ENCODE data around the gene RAB35. TPM values are rescaled to one million over a fixed set of nuclear protein-coding genes. Genes with fewer than 3 reads are reported as not detected.

RAB35 gene
- total and polyA plus RNA-seq, 9 of the 15 experiments (the other 6 are each of a cell fraction or from before 2014, with no cell fraction given), result 0.65 to 76.3 (median 38.9) TPM

DNA sequence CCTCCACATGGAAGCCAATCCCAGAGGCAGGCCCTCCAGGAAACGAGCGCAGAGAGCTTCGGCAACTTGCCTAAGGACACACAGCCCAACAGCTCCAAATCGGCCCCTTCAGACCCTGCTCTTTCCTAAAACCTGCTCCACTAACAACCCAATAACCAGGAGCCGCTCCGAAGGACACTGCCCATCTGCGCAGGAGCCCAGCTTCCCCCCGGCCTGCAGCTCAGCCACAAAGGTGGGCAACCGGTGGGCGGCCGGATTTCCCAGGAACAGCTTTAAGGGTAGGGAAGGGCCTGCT lies 13.6 kb downstream of the RAB35 start:
- no peak for ATAC-seq
- ChIA-PET CTCF (ENCODE audit: low intra/inter-chr PET ratio) (no interaction called here), POLR2A (interaction anchor here (0.7 to 1.0 kb wide), 2 partner anchors 16 to 98 kb away, joined by 3 read pairs; partner anchors contain the start of gene RPLP0)
- in situ Hi-C loops (cut with MboI) (no loop called here), intact Hi-C loops (cut with micrococcal nuclease) (no loop called here)
- peaks cover 89% of the 10 kb centered on the region; the same call in 2 of the 3 replicates for H3K36me3 ChIP-seq (ENCODE audit: control insufficient read depth, insufficient read depth, low read length)
- no peak overlapping the region for H3K4me2 ChIP-seq (ENCODE audit: insufficient read depth, low read length)
- peaks cover 0 to 28% of the 10 kb centered on the region in 2 experiments; a peak in 2 of 5 replicates for H3K4me1 ChIP-seq (replicated peaks in 1 of 2; ENCODE audit: control insufficient read depth in 2 of 2, insufficient read depth in 2 of 2, low read length in 2 of 2)
- H3K9ac ChIP-seq (ENCODE audit: insufficient read depth in 1 of 2, low read depth in 2 of 2, low read length in 2 of 2), result no peak overlapping the region
- TF ChIP-seq CAMTA2 (CRISPR knock-in tag; conservative IDR thresholded peaks at IDR 0.05) (no peak), TBL1XR1 (IDR thresholded peaks at IDR 0.05; ENCODE audit: low read length in 2 of 2) (no peak), TCF7 (IDR thresholded peaks at IDR 0.05; ENCODE audit: borderline replicate concordance) (no peak), EP300 (IDR thresholded peaks at IDR 0.05; ENCODE audit: low read length) (no peak)
- H4K20me1 ChIP-seq (replicated peaks; ENCODE audit: control insufficient read depth, insufficient read depth, low read length), result peaks cover 20% of the 10 kb centered on the region
- H3K9me3 ChIP-seq (replicated peaks; ENCODE audit: control insufficient read depth, insufficient read depth, low read depth, low read length), result no peaks in the 10 kb centered on the region
- H3K27me3 ChIP-seq (ENCODE audit: control insufficient read depth in 2 of 2, insufficient read depth in 2 of 2, low read length in 2 of 2), result no peaks in the 10 kb centered on the region
- FAIRE-seq, result no peak
- H2AFZ ChIP-seq (ENCODE audit: low read depth, low read length), result no peak overlapping the region
- no peak overlapping the region for H3K4me3 ChIP-seq
- no peak overlapping the region for H3K27ac ChIP-seq (ENCODE audit: extremely low read depth, low read depth, low read length)
- WGBS (ENCODE audit: insufficient coverage, low coverage, missing lambda C conversion rate), result 93% methylated on average over 11 of the region's 11 CpGs
- H3K9me1 ChIP-seq (ENCODE audit: control insufficient read depth, insufficient read depth, low read length), result no peaks in the 10 kb centered on the region
- DNase-seq (ENCODE audit: extremely low read depth in 1 of 4, low spot score in 3 of 4), result no peak
- peaks cover 51% of the 10 kb centered on the region for H3K79me2 ChIP-seq (ENCODE audit: control insufficient read depth, insufficient read depth, low read length)
- no TSS peak for BruUV-seq (replicated peaks)

DNA sequence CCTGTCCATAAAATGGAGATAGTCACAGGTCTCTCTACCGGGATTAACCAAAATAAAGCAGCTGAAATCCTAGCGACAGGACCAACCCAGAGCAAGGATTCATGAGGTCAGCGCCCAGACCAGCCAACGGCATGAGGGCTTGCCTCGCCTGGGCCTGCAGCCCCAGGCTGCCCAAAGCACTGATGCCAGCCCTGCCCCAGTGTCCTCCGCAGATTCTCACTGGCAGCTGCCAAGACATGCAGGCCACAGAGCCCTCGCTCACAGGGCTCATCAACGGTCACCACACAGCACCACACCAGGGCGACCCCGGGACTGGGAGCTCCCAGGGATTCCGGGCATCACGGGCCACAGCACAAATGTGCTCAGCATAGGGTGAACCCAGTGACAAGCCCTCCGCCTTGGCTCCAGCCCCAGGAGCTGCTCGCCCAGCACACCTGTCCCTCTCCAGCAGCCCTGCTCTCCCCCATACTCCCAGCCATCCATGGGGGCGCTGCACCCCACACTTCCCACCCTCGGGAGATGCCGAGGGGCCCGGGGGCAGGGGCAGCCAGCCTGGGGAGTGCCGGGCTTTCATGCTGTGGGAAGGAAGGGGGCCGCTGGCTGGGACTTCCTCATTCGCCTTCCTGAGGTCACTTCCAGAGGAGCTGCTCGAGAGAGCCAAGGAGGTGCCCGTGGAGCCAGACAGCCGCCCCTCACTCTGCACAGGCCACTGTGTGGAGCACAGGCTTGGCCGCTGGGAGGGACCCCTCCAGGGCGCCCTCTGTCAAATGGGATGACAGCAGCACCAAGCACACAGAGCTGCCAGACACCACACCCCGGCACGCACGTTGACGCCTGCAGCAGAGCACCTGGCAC lies 14.1 kb downstream of the RAB35 start:
- DNase-seq (ENCODE audit: extremely low read depth in 1 of 4, low spot score in 3 of 4) (no peak), FAIRE-seq (no peak), ATAC-seq (no peak)
- no peak overlapping the region for H3K4me2 ChIP-seq (ENCODE audit: insufficient read depth, low read length)
- H3K79me2 ChIP-seq (ENCODE audit: control insufficient read depth, insufficient read depth, low read length), result peaks cover 47% of the 10 kb centered on the region
- H3K9me3 ChIP-seq (replicated peaks; ENCODE audit: control insufficient read depth, insufficient read depth, low read depth, low read length), result no peaks in the 10 kb centered on the region
- H3K9me1 ChIP-seq (ENCODE audit: control insufficient read depth, insufficient read depth, low read length), result no peaks in the 10 kb centered on the region
- intact Hi-C loops (cut with micrococcal nuclease), result no loop called here
- WGBS (ENCODE audit: insufficient coverage, low coverage, missing lambda C conversion rate), result 94% methylated on average over 23 of the region's 30 CpGs
- ChIA-PET POLR2A (interaction anchor here (0.7 to 1.0 kb wide), 3 partner anchors 15 to 1257 kb away, joined by 3 read pairs; partner anchors contain the start of gene RPLP0), CTCF (ENCODE audit: low intra/inter-chr PET ratio) (no interaction called here)
- no peak overlapping the region for H3K4me3 ChIP-seq
- H3K27me3 ChIP-seq (ENCODE audit: control insufficient read depth in 2 of 2, insufficient read depth in 2 of 2, low read length in 2 of 2), result no peaks in the 10 kb centered on the region
- no peak overlapping the region for H2AFZ ChIP-seq (ENCODE audit: low read depth, low read length)
- H3K36me3 ChIP-seq (ENCODE audit: control insufficient read depth, insufficient read depth, low read length), result peaks cover 89% of the 10 kb centered on the region; the same call in 2 of the 3 replicates
- H3K9ac ChIP-seq (ENCODE audit: insufficient read depth in 1 of 2, low read depth in 2 of 2, low read length in 2 of 2), result no peak overlapping the region; a peak in 1 of 4 replicates
- BruUV-seq (replicated peaks), result no TSS peak
- H3K27ac ChIP-seq (ENCODE audit: extremely low read depth, low read depth, low read length), result no peak overlapping the region
- H3K4me1 ChIP-seq (replicated peaks in 1 of 2; ENCODE audit: control insufficient read depth in 2 of 2, insufficient read depth in 2 of 2, low read length in 2 of 2), result peaks cover 0 to 28% of the 10 kb centered on the region in 2 experiments; a peak in 2 of 5 replicates
- H4K20me1 ChIP-seq (replicated peaks; ENCODE audit: control insufficient read depth, insufficient read depth, low read length), result peaks cover 18% of the 10 kb centered on the region
- in situ Hi-C loops (cut with MboI), result no loop called here
- no peak for TF ChIP-seq NCOR1 (IDR thresholded peaks at IDR 0.05)
- TF ChIP-seq ZHX1 (conservative IDR thresholded peaks at IDR 0.05; ENCODE audit: low read length), result no peak
- TF ChIP-seq POLR2G (IDR thresholded peaks at IDR 0.05; ENCODE audit: low read depth, low read length), result peak; percentile 27; the same call in 1 of the 2 replicates
- no peak for TF ChIP-seq EHMT2 (IDR thresholded peaks at IDR 0.05)
- TF ChIP-seq, protein P1, sequence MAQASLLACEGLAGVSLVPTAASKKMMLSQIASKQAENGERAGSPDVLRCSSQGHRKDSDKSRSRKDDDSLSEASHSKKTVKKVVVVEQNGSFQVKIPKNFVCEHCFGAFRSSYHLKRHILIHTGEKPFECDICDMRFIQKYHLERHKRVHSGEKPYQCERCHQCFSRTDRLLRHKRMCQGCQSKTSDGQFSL (CRISPR knock-in tag; IDR thresholded peaks at IDR 0.05), result no peak
- TF ChIP-seq, protein P1 (tag; IDR thresholded peaks at IDR 0.05), result no peak
- TF ChIP-seq KDM1A (IDR thresholded peaks at IDR 0.05), result no peak
